Activated B cell treated with CpG ODN at 0.5 μM for 24 hours (primary cell): ENCODE data around the gene RPA3. TPM values are rescaled to one million over a fixed set of nuclear protein-coding genes. Genes with fewer than 3 reads are reported as not detected.
A peak's percentile ranks its signal among the peaks of the same experiment; 100 is the strongest.

ENCODE experiments used
- ATAC-seq: fragments of 200-7000 bp; cut with Tn5 transposase; one replicate; pipeline ENCODE4 v1.10.0; 2021; ENCODE audit warnings: low read depth, mild to moderate bottlenecking, moderate library complexity
- CTCF ChIA-PET: fragments of 350-600 bp; sonication (Branson Sonifier 250); formaldehyde crosslinking; loops from one replicate; lab custom pipeline; 2021; ENCODE audit warnings: antibody characterized with exemption; lab: Charles Lee
- POLR2A ChIA-PET: fragments of 350-600 bp; sonication (Branson Sonifier 250); formaldehyde crosslinking; loops from one replicate; lab custom pipeline; 2021; ENCODE audit warnings: antibody characterized with exemption; lab: Charles Lee
- DNase-seq: peaks from one replicate; pipeline ENCODE4 v3.0.0; 2022
- H3K27ac Mint-ChIP-seq: one replicate; pipeline ENCODE4 v1.8.0; 2020; ENCODE audit warnings: mixed read lengths
- H3K27me3 Mint-ChIP-seq: one replicate; pipeline ENCODE4 v1.8.0; 2021; ENCODE audit warnings: mixed read lengths
- H3K36me3 Mint-ChIP-seq: one replicate; pipeline ENCODE4 v1.8.0; 2021; ENCODE audit warnings: low read depth, mixed read lengths
- H3K4me1 Mint-ChIP-seq: one replicate; pipeline ENCODE4 v1.8.0; 2021; ENCODE audit warnings: mixed read lengths
- H3K4me3 Mint-ChIP-seq: one replicate; pipeline ENCODE4 v1.8.0; 2020; ENCODE audit warnings: mild to moderate bottlenecking, mixed read lengths
- H3K9me3 Mint-ChIP-seq: one replicate; pipeline ENCODE4 v1.8.0; 2020; ENCODE audit warnings: mixed read lengths
- intact Hi-C: fragments of 100-400 bp; cut with micrococcal nuclease; formaldehyde crosslinking; loops from one replicate; pipeline ENCODE4 v1.15.1; 2024
- total RNA-seq: library from RNA; stranded (reverse); gene quantifications from 2 replicates; pipeline ENCODE4 v1.2.3, GENCODE V29; 2022
- TF ChIP-seq, protein P1 (sequence below): fragments of 200-600 bp; IDR thresholded peaks from one replicate; pipeline ENCODE4 v1.8.0; 2022; ENCODE audit warnings: antibody characterized with exemption, mild to moderate bottlenecking

RPA3 gene
- total RNA-seq, 1 donor from 2014 or later: 64.9 TPM

DNA sequence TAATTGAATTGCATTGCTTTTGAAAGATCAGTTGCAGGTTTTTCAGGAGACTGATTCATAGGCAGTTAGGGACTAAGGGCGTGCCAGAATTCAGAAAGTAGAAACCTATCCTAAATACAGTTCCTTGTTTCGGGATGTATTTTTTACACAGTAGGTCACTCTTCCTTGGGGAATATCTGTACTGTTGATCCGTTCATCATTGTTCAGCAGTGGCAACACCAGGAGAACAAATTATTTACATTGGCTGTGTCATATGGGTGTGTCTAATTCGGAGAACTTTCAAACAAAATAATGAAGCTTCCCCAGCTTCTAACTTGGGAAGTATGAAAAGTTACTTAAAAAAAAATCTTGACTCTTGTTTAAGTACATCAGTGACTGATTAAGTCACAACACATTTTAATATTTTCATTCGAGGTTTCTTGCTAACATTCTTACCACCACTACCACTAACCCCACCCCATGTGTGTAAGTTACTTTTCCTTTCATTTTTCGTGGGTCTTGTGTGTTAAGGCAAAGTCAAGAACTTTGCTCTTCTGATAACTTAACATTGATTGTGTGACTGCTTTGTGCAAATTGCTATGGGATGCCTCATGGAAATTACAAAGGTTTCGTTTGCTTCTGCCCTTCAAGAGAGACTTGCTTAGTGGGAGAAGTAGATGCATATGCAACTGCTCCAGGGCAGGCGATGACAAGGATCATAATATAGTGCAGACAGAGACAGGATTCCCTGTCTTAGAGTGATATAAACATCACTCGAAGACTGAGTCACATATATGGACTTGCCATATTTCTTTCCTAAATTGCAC, 43.8 kb upstream of the RPA3 start:
- Mint-ChIP-seq H3K4me3 (peak overlapping the region; percentile 88), H3K27me3 (no peaks in the 10 kb centered on the region), H3K36me3 (no peaks in the 10 kb centered on the region), H3K4me1 (peaks cover 34% of the 10 kb centered on the region), H3K9me3 (no peaks in the 10 kb centered on the region), H3K27ac (peak overlapping the region; percentile 87)
- ChIA-PET CTCF (interaction anchor here (1.2 to 3.3 kb wide), 3 partner anchors 74 to 183 kb away, joined by 3 to 25 read pairs (median 3); no protein-coding TSS in a partner anchor), POLR2A (interaction anchor here (1.1 to 2.6 kb wide), 4 partner anchors 9 to 208 kb away, joined by 3 to 6 read pairs (median 4); no protein-coding TSS in a partner anchor)
- ATAC-seq (peak; percentile 76), DNase-seq (no peak)
- TF ChIP-seq, protein P1, sequence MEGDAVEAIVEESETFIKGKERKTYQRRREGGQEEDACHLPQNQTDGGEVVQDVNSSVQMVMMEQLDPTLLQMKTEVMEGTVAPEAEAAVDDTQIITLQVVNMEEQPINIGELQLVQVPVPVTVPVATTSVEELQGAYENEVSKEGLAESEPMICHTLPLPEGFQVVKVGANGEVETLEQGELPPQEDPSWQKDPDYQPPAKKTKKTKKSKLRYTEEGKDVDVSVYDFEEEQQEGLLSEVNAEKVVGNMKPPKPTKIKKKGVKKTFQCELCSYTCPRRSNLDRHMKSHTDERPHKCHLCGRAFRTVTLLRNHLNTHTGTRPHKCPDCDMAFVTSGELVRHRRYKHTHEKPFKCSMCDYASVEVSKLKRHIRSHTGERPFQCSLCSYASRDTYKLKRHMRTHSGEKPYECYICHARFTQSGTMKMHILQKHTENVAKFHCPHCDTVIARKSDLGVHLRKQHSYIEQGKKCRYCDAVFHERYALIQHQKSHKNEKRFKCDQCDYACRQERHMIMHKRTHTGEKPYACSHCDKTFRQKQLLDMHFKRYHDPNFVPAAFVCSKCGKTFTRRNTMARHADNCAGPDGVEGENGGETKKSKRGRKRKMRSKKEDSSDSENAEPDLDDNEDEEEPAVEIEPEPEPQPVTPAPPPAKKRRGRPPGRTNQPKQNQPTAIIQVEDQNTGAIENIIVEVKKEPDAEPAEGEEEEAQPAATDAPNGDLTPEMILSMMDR: no peak
- intact Hi-C loops: loop anchor here (1.0 to 5.0 kb wide), 12 partner anchors 10 to 455 kb away; partner anchors contain the start of genes GLCCI1, MIOS and UMAD1

DNA sequence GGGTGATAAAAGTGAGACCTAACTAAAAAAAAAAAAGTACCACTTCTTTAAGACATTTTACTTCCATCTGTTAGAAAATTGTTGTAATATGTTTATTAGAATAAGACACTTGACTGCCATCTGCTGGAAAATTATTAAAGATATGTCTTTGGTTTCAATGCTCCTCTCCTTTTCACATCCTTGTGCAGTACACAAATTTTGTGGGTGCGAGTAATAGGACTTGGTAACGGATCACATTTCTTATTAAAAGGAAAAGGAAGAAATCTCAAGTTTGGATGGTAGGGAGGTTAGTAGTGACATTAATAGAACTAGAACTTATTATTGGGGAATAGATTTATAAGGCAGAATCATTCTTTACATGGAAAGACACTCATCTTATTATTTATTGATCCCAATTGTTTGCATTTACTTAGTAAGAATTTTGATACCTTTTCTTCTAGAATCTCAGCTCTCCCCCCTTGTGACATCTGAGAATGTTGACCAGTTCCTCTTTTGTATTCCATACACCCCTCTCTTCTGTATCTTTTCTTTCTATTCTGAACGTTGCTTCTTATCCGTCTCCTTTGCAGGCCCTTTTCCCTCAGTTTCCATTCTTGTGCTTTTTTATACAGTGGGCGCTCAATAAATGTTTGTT, 43.0 kb upstream of the RPA3 start:
- DNase-seq (no peak), ATAC-seq (peak; percentile 60)
- no peaks in the 10 kb centered on the region for H3K36me3 Mint-ChIP-seq
- CTCF ChIA-PET: interaction anchor here (1.1 to 3.3 kb wide), 9 partner anchors 12 to 429 kb away, joined by 3 to 25 read pairs (median 3); no protein-coding TSS in a partner anchor
- TF ChIP-seq, protein P1: no peak
- H3K27me3 Mint-ChIP-seq: no peaks in the 10 kb centered on the region
- peaks cover 34% of the 10 kb centered on the region for H3K4me1 Mint-ChIP-seq
- intact Hi-C loops: loop anchor here (1.0 to 5.0 kb wide), 7 partner anchors 15 to 276 kb away; partner anchors contain the start of genes GLCCI1, MIOS and UMAD1
- no peaks in the 10 kb centered on the region for H3K9me3 Mint-ChIP-seq
- POLR2A ChIA-PET: interaction anchor here (1.1 to 2.6 kb wide), 6 partner anchors 10 to 208 kb away, joined by 3 to 6 read pairs (median 4); partner anchors contain the start of gene UMAD1
- H3K4me3 Mint-ChIP-seq: peak overlapping the region; percentile 88
- peak overlapping the region; percentile 87 for H3K27ac Mint-ChIP-seq

DNA sequence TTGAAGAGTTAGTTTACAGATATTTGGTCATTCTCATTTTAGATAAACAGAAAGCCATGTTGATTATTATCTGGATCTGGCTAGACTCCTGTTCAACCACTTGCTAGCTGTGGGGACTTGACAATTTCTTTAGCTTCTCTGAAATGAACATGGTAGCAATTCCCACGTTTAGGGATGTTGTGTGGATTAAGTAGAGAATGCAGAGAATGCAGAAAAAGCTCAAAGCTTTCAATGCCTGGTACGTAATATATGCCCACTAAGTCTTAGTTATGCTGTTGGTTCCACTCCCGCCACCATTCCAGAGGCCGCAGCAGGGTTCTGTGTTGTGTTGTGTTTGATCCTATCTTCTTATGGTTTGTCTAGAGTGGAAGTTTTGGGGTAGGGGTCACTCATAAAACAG, 39.2 kb upstream of the RPA3 start:
- Mint-ChIP-seq H3K36me3 (no peaks in the 10 kb centered on the region), H3K9me3 (no peaks in the 10 kb centered on the region), H3K4me3 (no peak overlapping the region), H3K27ac (no peak overlapping the region), H3K27me3 (no peaks in the 10 kb centered on the region), H3K4me1 (peaks cover 20% of the 10 kb centered on the region)
- intact Hi-C loops: no loop called here
- ChIA-PET CTCF (interaction anchor here (2.2 kb wide), 1 partner anchor 76 kb away, joined by 9 read pairs; no protein-coding TSS in a partner anchor), POLR2A (no interaction called here)
- TF ChIP-seq, protein P1: no peak
- DNase-seq (no peak), ATAC-seq (no peak)

DNA sequence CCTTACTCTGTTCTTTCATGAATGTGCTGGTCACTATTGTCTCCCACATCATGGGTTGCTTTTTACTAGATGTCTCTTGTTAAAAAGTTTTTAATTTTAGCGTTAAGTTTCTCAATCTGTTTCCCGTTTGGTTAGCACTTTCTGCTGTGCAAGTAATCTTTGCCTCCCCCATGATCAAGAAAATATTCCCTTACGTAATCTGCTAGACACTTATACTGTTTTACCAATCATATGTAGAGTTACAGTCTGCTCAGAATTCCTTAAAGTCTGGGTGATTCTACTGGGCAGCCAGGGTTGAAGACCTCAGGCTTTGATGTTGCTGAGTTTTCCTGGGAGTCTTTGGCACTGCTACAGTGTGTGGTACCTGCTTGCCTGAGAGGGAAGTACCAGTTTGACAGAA, 38.2 kb upstream of the RPA3 start:
- Mint-ChIP-seq H3K4me3 (no peak overlapping the region), H3K9me3 (no peaks in the 10 kb centered on the region), H3K27ac (no peak overlapping the region), H3K36me3 (no peaks in the 10 kb centered on the region), H3K27me3 (no peaks in the 10 kb centered on the region), H3K4me1 (peaks cover 10% of the 10 kb centered on the region)
- no peak for DNase-seq
- intact Hi-C loops: no loop called here
- CTCF ChIA-PET: interaction anchor here (1.8 kb wide), 1 partner anchor 75 kb away, joined by 9 read pairs; no protein-coding TSS in a partner anchor
- TF ChIP-seq, protein P1: no peak
- POLR2A ChIA-PET: interaction anchor here (0.5 kb wide), 1 partner anchor 58 kb away, joined by 9 read pairs; no protein-coding TSS in a partner anchor
- ATAC-seq: no peak
